Activated T-helper 1 cell treated with anti-CD3 and anti-CD28 coated beads, Interleukin-12 subunit alpha, Interleukin-12 subunit beta, Interleukin-2, Interleukin-4 antibody, amounts not matched to agents 30 ng/mL and 10 ng/mL and 1 ng/mL, durations not matched to agents 14 hours and 24 hours and 36 hours (primary cell): ENCODE results near the gene SLC9A9. TPM values are rescaled to one million over a fixed set of nuclear protein-coding genes. Genes with fewer than 3 reads are reported as not detected.

Experiments
- DNase-seq: peaks from one replicate; pipeline ENCODE4 v3.0.0; 2021; ENCODE audit warnings: low spot score
- H3K27ac Mint-ChIP-seq: one replicate; pipeline ENCODE4 v1.8.0; 2021; ENCODE audit warnings: mild to moderate bottlenecking, mixed read lengths
- H3K27me3 Mint-ChIP-seq: one replicate; pipeline ENCODE4 v1.8.0; 2022; ENCODE audit warnings: mild to moderate bottlenecking, moderate library complexity, mixed read lengths; ENCODE audit not compliant: insufficient read depth
- H3K36me3 Mint-ChIP-seq: one replicate; pipeline ENCODE4 v1.8.0; 2021; ENCODE audit warnings: low read depth, mixed read lengths
- H3K4me1 Mint-ChIP-seq: one replicate; pipeline ENCODE4 v1.8.0; 2021; ENCODE audit warnings: low read depth, mixed read lengths
- H3K4me3 Mint-ChIP-seq: one replicate; pipeline ENCODE4 v1.8.0; 2021; ENCODE audit warnings: mild to moderate bottlenecking, moderate library complexity, mixed read lengths
- H3K9me3 Mint-ChIP-seq: one replicate; pipeline ENCODE4 v1.8.0; 2021; ENCODE audit warnings: mixed read lengths
- intact Hi-C: fragments of 100-400 bp; cut with micrococcal nuclease; formaldehyde crosslinking; loops from one replicate; pipeline ENCODE4 v1.15.1; 2024
- total RNA-seq: library from RNA; stranded (reverse); gene quantifications from 2 replicates; pipeline ENCODE4 v1.2.3, GENCODE V29; 2022

Gene SLC9A9
- total RNA-seq, 1 donor from 2014 or later = 0.88 TPM

- no peak for DNase-seq
- Mint-ChIP-seq H3K36me3 (no peaks in the 10 kb centered on the region), H3K4me1 (peaks cover 8% of the 10 kb centered on the region), H3K4me3 (no peak overlapping the region), H3K9me3 (no peaks in the 10 kb centered on the region), H3K27ac (no peak overlapping the region), H3K27me3 (no peaks in the 10 kb centered on the region)
- intact Hi-C loops = no loop called here
Observed at GRCh38 chr3:143413372-143413771, 434.9 kb downstream of the SLC9A9 start.

- Mint-ChIP-seq H3K36me3 (no peaks in the 10 kb centered on the region), H3K4me1 (peaks cover 8% of the 10 kb centered on the region), H3K27me3 (no peaks in the 10 kb centered on the region), H3K4me3 (no peak overlapping the region), H3K9me3 (no peaks in the 10 kb centered on the region), H3K27ac (no peak overlapping the region)
- DNase-seq = no peak
- intact Hi-C loops = no loop called here
Observed at GRCh38 chr3:143412084-143412483, 436.2 kb downstream of the SLC9A9 start.

- H3K27me3 Mint-ChIP-seq = no peaks in the 10 kb centered on the region
- DNase-seq = no peak
- intact Hi-C loops = no loop called here
- no peaks in the 10 kb centered on the region for H3K36me3 Mint-ChIP-seq
- no peaks in the 10 kb centered on the region for H3K9me3 Mint-ChIP-seq
- H3K27ac Mint-ChIP-seq = no peak overlapping the region
- no peak overlapping the region for H3K4me3 Mint-ChIP-seq
- H3K4me1 Mint-ChIP-seq = peaks cover 8% of the 10 kb centered on the region
Observed at GRCh38 chr3:143410259-143410658, 438.0 kb downstream of the SLC9A9 start.

DNA sequence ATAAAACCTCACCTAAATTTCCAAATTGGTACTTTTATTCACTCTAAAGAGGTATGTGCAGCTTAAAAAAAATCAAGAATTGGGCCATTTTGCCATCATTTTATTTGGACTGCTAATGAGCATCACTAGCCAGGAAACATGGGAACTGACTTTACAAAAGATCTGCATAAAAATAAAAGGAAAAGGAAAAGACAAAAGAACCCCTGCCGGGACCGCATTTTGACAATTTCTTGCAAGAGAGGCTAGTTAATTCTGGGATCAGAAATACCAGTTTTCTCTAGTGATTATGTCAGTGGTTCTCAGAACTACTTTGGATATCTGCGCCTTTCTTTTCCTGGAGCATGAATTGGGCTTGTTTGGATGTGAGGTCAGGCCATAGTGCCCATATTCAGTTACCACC lies 439.5 kb downstream of the SLC9A9 start:
- no peaks in the 10 kb centered on the region for H3K4me1 Mint-ChIP-seq
- DNase-seq = no peak
- H3K27ac Mint-ChIP-seq = no peak overlapping the region
- no peaks in the 10 kb centered on the region for H3K36me3 Mint-ChIP-seq
- intact Hi-C loops = no loop called here
- H3K4me3 Mint-ChIP-seq = no peak overlapping the region
- H3K9me3 Mint-ChIP-seq = no peaks in the 10 kb centered on the region
- no peaks in the 10 kb centered on the region for H3K27me3 Mint-ChIP-seq

- H3K4me3 Mint-ChIP-seq = no peak overlapping the region
Observed at GRCh38 chr3:143402602-143403001, 445.7 kb downstream of the SLC9A9 start.

GRCh38 chr3:143396790-143397189 lies 451.5 kb downstream of the SLC9A9 start:
- no peak for DNase-seq
- H3K4me3 Mint-ChIP-seq = no peak overlapping the region
- intact Hi-C loops = no loop called here
- no peaks in the 10 kb centered on the region for H3K4me1 Mint-ChIP-seq
- H3K27ac Mint-ChIP-seq = no peak overlapping the region
- H3K27me3 Mint-ChIP-seq = no peaks in the 10 kb centered on the region
- H3K36me3 Mint-ChIP-seq = no peaks in the 10 kb centered on the region
- H3K9me3 Mint-ChIP-seq = peaks cover 10% of the 10 kb centered on the region

More at GRCh38 chr3:143402602-143403001, 445.7 kb downstream of the SLC9A9 start:
- Mint-ChIP-seq H3K9me3 (no peaks in the 10 kb centered on the region), H3K4me1 (no peaks in the 10 kb centered on the region), H3K36me3 (no peaks in the 10 kb centered on the region), H3K27ac (no peak overlapping the region), H3K27me3 (no peaks in the 10 kb centered on the region)
- no peak for DNase-seq
- intact Hi-C loops = no loop called here

DNA sequence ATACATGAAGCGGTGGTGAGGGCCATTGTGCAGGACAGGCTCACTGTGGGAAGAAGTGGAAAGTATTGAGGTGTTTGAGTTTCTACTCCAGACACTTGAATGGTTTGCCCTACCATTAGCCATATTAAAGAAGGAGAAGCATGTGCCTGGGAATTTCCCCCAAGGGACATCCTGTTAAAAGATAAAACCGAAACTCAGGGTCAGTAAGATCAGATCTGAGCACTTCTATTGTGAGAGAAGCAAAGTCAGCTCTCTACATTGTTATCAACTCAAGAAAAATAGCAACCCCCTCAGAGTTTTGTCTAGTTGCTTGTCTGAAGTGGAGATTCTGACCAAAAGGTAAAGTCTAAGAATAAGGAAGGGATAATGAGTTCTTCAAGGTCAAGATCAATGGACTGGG lies 458.9 kb downstream of the SLC9A9 start:
- Mint-ChIP-seq H3K9me3 (peaks cover 10% of the 10 kb centered on the region), H3K27me3 (no peaks in the 10 kb centered on the region), H3K27ac (no peak overlapping the region), H3K36me3 (no peaks in the 10 kb centered on the region), H3K4me1 (no peaks in the 10 kb centered on the region), H3K4me3 (no peak overlapping the region)
- intact Hi-C loops = no loop called here
- no peak for DNase-seq

DNA sequence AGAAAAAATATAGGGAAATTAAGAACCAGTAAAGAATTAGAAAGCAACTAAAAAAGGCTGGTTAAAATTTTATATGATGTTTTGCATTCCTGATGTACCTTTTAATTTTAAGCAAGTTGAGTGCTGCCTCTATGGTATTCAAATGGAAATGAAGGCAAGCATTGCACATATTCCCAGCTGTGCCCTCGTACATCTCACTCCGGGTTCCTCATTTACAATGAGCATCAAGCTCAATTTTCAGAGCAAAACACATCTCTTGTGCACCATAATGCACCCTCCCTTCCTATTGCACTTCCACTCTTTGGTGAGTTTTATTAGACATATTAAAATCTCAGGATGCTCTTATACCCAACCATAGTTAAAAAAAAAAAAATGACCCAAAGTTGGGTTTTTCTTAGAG lies 460.8 kb downstream of the SLC9A9 start:
- Mint-ChIP-seq H3K4me3 (no peak overlapping the region), H3K27ac (no peak overlapping the region), H3K36me3 (no peaks in the 10 kb centered on the region), H3K4me1 (no peaks in the 10 kb centered on the region), H3K27me3 (no peaks in the 10 kb centered on the region), H3K9me3 (peaks cover 5% of the 10 kb centered on the region)
- intact Hi-C loops = no loop called here
- DNase-seq = no peak

DNA sequence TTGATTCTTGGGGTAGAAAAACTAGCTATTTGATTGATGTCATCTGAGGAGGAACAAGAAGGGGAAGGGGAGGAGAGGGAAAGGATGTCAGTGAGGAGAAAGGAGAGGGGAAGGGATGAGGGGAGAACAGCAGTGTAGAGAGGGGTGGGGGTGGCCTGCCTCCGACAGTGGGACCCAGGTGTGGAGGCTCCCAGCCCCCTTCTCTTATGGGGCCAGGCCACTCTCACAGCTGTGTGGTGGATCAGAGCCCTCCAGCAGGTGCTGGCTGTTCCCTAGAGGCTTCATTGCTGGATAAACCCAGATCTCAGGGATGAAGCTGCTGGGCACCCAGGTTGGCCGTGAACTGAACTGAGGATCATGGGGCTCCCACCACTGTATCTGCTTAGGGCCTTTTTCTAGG lies 464.2 kb downstream of the SLC9A9 start:
- intact Hi-C loops = no loop called here
- Mint-ChIP-seq H3K4me3 (no peak overlapping the region), H3K4me1 (no peaks in the 10 kb centered on the region), H3K27me3 (no peaks in the 10 kb centered on the region), H3K27ac (no peak overlapping the region), H3K36me3 (no peaks in the 10 kb centered on the region), H3K9me3 (peaks cover 3% of the 10 kb centered on the region)
- no peak for DNase-seq

- no peaks in the 10 kb centered on the region for H3K36me3 Mint-ChIP-seq
- no peak for DNase-seq
- H3K27ac Mint-ChIP-seq = no peak overlapping the region
- no peaks in the 10 kb centered on the region for H3K27me3 Mint-ChIP-seq
- H3K4me1 Mint-ChIP-seq = peaks cover 3% of the 10 kb centered on the region
- H3K9me3 Mint-ChIP-seq = peaks cover 3% of the 10 kb centered on the region
- H3K4me3 Mint-ChIP-seq = no peak overlapping the region
- intact Hi-C loops = no loop called here
Observed at GRCh38 chr3:143383421-143383820, 464.8 kb downstream of the SLC9A9 start.

- Mint-ChIP-seq H3K4me1 (peaks cover 4% of the 10 kb centered on the region), H3K36me3 (no peaks in the 10 kb centered on the region), H3K27me3 (no peaks in the 10 kb centered on the region), H3K9me3 (peaks cover 3% of the 10 kb centered on the region), H3K4me3 (no peak overlapping the region), H3K27ac (no peak overlapping the region)
- DNase-seq = no peak
- intact Hi-C loops = no loop called here
Observed at GRCh38 chr3:143382816-143383215, 465.5 kb downstream of the SLC9A9 start.

DNA sequence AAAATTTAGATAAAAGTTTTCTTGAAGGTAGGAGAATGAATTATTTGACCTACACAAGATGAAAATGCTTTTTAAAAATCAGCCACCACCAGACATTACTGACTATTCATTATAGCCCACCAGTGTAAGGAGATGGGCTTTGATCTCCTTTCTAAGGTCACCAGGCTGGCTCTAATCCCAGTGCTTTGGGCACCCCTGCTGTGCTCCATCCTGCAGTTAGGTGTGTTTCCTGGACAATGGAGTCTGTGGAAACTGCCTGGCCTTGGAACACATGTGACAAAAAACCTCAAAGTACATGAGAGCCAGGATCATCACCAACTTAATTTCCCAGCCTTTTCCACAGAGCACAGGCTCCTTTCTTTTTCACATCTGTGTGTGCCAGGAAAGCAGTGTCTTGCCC lies 467.8 kb downstream of the SLC9A9 start:
- Mint-ChIP-seq H3K36me3 (no peaks in the 10 kb centered on the region), H3K9me3 (peaks cover 3% of the 10 kb centered on the region), H3K4me3 (no peak overlapping the region), H3K4me1 (peaks cover 4% of the 10 kb centered on the region), H3K27ac (no peak overlapping the region), H3K27me3 (no peaks in the 10 kb centered on the region)
- DNase-seq = no peak
- intact Hi-C loops = no loop called here

DNA sequence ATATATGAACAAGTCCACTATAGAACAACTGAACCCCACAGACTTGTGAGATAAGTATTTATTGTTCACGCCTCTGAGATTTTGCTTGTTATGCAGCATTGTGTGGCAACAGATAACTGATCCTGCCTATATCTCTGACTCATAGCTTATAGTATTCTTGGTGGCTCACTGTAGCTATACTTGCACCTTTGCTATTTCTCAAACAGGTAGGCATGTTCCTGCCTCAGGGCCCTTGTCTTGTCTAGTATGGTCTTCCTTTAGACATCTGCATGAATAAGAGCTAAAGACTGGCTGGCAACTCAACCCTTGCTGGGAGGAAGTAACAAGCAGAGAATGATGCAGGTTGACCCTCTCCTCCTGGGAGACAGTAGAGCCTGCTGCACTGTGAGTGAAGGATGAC lies 472.6 kb downstream of the SLC9A9 start:
- Mint-ChIP-seq H3K4me1 (peaks cover 4% of the 10 kb centered on the region), H3K36me3 (no peaks in the 10 kb centered on the region), H3K27ac (no peak overlapping the region), H3K4me3 (no peak overlapping the region), H3K27me3 (peaks cover 2% of the 10 kb centered on the region), H3K9me3 (no peaks in the 10 kb centered on the region)
- intact Hi-C loops = no loop called here
- DNase-seq = no peak

GRCh38 chr3:143367171-143367570 lies 481.1 kb downstream of the SLC9A9 start:
- Mint-ChIP-seq H3K4me3 (no peak overlapping the region), H3K36me3 (no peaks in the 10 kb centered on the region), H3K4me1 (peaks cover 13% of the 10 kb centered on the region), H3K27ac (no peak overlapping the region), H3K9me3 (no peaks in the 10 kb centered on the region), H3K27me3 (no peaks in the 10 kb centered on the region)
- DNase-seq = no peak
- intact Hi-C loops = no loop called here
